GM10248 (cell line): Measurements from ENCODE around the gene PKD1.

Experiments
- CTCF ChIA-PET: fragments of 300-600 bp; sonication (Branson Sonifier 250); formaldehyde crosslinking; extraction: SDS; loops from one replicate; lab custom pipeline; 2021; ENCODE audit warnings: antibody characterized with exemption; lab: Yijun Ruan, JAX
- POLR2A ChIA-PET: fragments of 350-650 bp; sonication (Branson Sonifier 250); formaldehyde crosslinking; extraction: SDS; loops from one replicate; lab custom pipeline; 2020; ENCODE audit warnings: antibody characterized with exemption; lab: Yijun Ruan, JAX
- DNase-seq: peaks from one replicate; pipeline ENCODE4 v3.0.0; 2012; ENCODE audit errors: extremely low spot score
- CTCF ChIP-seq: IDR thresholded peaks from 2 replicates; pipeline ENCODE4 v1.5.1; 2012; ENCODE audit warnings: mild to moderate bottlenecking, low read depth; ENCODE audit errors: extremely low read depth, missing control alignments, control extremely low read depth

The PKD1 gene

GRCh38 chr16:2083876-2084780 lies 51.6 kb downstream of the PKD1 start:
- POLR2A ChIA-PET: interaction anchor here (0.6 kb wide), 1 partner anchor 71 kb away, joined by 3 read pairs; the partner anchor contains the start of gene TRAF7
- no peak for TF ChIP-seq CTCF
- CTCF ChIA-PET: no interaction called here
- DNase-seq: no peak

GRCh38 chr16:2083409-2083808 lies 52.3 kb downstream of the PKD1 start:
- no peak for DNase-seq
- POLR2A ChIA-PET: interaction anchor here (0.6 kb wide), 1 partner anchor 380 kb away, joined by 3 read pairs; no protein-coding TSS in a partner anchor
- CTCF ChIA-PET: no interaction called here
- TF ChIP-seq CTCF: no peak

- DNase-seq: no peak
- CTCF ChIA-PET: no interaction called here
- POLR2A ChIA-PET: interaction anchor here (0.5 to 0.6 kb wide), 2 partner anchors 132 to 381 kb away, joined by 3 to 6 read pairs; partner anchors contain the start of gene PGP
- TF ChIP-seq CTCF: no peak
These were observed 52.7 kb downstream of the PKD1 start for GRCh38 chr16:2082983-2083364.

- no peak for TF ChIP-seq CTCF
- DNase-seq: no peak
- POLR2A ChIA-PET: interaction anchor here (0.5 kb wide), 1 partner anchor 132 kb away, joined by 6 read pairs; the partner anchor contains the start of gene PGP
- CTCF ChIA-PET: no interaction called here
These were observed 53.3 kb downstream of the PKD1 start for GRCh38 chr16:2082171-2082982.

- TF ChIP-seq CTCF: no peak
- no peak for DNase-seq
- ChIA-PET POLR2A (no interaction called here), CTCF (no interaction called here)
These were observed 54.3 kb downstream of the PKD1 start for GRCh38 chr16:2081201-2082084.

GRCh38 chr16:2079991-2080390 lies 55.7 kb downstream of the PKD1 start:
- ChIA-PET POLR2A (no interaction called here), CTCF (no interaction called here)
- DNase-seq: no peak
- no peak for TF ChIP-seq CTCF
